H1 (cell line): ENCODE data around the gene GDF9. TPM values are rescaled to one million over a fixed set of nuclear protein-coding genes. Genes with fewer than 3 reads are reported as not detected.

ENCODE experiments used
- RXRA ChIP-seq: IDR thresholded peaks from 2 replicates; pipeline ENCODE4 v1.6.1; 2011; ENCODE audit warnings: low read depth, mild to moderate bottlenecking, low read length, moderate library complexity; ENCODE audit not compliant: insufficient read depth
- TCF12 ChIP-seq: IDR thresholded peaks from 2 replicates; pipeline ENCODE4 v1.6.1; 2011; ENCODE audit warnings: low read depth, mild to moderate bottlenecking, low read length
- polyA plus RNA-seq, 7 experiments: library from polyadenylated mRNA; depleted of rRNA in 3 of 7; stranded (reverse) in 5 of 7; unstranded in 2 of 7; fragments of >200 nt in 5 of 7; fragments of 200-250 nt in 2 of 7; gene quantifications; 1 replicate in 5 of 7; 2 replicates in 1 of 7; 4 replicates in 1 of 7; pipeline versions ENCODE4 v1.2.1 to v1.2.3, GENCODE V29; 2011 to 2013; ENCODE audit warnings: missing spikeins in 2 of 7, mixed read lengths in 2 of 7
- total RNA-seq: library from RNA; stranded (reverse); fragmentation: NEBNext Ultra II Directional; extraction: Animal tissue kit (Norgen Biotek cat#: 25700); gene quantifications from 2 replicates; pipeline ENCODE4 v1.2.1, GENCODE V29; 2021

The GDF9 gene
- total and polyA plus RNA-seq, 2 of the 8 experiments (the other 6 are each of a cell fraction or from before 2014, with no cell fraction given) = 0.14 TPM; not detected in 1

DNA sequence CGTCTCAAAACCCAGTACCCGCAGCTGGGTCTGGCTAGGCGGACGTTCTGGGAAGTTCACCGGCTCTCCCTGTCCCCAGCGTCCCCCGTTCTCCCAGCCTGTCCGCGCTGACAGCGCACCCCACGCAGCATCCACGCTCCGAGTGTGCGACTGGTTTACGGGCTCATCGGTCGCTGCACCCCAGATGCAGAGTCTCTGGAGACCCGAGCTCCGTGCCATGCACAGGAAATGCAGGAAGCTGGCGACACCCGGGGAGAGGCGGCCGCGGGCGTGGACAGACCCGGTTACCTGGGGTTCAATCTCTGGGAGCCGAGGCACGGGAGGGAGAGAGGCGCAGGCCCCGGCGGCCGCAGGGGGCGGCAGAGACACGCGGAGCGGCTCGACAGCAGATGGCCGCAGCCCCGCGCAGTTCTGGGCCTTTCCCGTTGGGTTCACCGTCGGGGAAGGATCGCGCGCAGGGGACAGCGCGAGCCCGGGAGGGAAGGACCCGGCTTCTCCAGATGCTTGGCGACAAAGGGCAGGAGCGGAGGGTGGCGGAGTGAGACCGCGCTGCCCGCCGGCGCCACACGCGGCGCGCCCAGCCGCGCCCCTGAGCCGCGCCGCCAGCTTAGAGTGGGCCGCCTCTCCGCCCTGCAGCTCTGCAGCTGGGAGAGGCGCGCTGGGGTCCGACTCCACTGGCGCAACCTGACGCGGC lies 36.4 kb downstream of the GDF9 start (continued):
- TF ChIP-seq RXRA (no peak), TCF12 (no peak)
